Measurements from ENCODE around the gene MAP3K15. TPM values are rescaled to one million over a fixed set of nuclear protein-coding genes. Genes with fewer than 3 reads are reported as not detected.

Gene MAP3K15
- total and polyA plus RNA-seq, 2 of the 13 experiments (the other 11 are each of a cell fraction or from before 2014, with no cell fraction given), result 3.9 to 6.4 TPM

GRCh38 chrX:19334945-19335626 is 180.2 kb downstream of the MAP3K15 start (continued):
- no peak for TF ChIP-seq ZNF407 (CRISPR knock-in tag; IDR thresholded peaks at IDR 0.05; ENCODE audit: not compliant biosample characterization)
- no peak for TF ChIP-seq ZNF317 (CRISPR knock-in tag; IDR thresholded peaks at IDR 0.05)
- TF ChIP-seq, protein P1, sequence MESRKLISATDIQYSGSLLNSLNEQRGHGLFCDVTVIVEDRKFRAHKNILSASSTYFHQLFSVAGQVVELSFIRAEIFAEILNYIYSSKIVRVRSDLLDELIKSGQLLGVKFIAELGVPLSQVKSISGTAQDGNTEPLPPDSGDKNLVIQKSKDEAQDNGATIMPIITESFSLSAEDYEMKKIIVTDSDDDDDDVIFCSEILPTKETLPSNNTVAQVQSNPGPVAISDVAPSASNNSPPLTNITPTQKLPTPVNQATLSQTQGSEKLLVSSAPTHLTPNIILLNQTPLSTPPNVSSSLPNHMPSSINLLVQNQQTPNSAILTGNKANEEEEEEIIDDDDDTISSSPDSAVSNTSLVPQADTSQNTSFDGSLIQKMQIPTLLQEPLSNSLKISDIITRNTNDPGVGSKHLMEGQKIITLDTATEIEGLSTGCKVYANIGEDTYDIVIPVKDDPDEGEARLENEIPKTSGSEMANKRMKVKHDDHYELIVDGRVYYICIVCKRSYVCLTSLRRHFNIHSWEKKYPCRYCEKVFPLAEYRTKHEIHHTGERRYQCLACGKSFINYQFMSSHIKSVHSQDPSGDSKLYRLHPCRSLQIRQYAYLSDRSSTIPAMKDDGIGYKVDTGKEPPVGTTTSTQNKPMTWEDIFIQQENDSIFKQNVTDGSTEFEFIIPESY (CRISPR knock-in tag; IDR thresholded peaks at IDR 0.05), result 0 out of 2 replicates have a peak, but pooled peaks have one; percentile 4
- no peak for TF ChIP-seq ZNF124 (CRISPR knock-in tag; IDR thresholded peaks at IDR 0.05)
- TF ChIP-seq, protein P2, sequence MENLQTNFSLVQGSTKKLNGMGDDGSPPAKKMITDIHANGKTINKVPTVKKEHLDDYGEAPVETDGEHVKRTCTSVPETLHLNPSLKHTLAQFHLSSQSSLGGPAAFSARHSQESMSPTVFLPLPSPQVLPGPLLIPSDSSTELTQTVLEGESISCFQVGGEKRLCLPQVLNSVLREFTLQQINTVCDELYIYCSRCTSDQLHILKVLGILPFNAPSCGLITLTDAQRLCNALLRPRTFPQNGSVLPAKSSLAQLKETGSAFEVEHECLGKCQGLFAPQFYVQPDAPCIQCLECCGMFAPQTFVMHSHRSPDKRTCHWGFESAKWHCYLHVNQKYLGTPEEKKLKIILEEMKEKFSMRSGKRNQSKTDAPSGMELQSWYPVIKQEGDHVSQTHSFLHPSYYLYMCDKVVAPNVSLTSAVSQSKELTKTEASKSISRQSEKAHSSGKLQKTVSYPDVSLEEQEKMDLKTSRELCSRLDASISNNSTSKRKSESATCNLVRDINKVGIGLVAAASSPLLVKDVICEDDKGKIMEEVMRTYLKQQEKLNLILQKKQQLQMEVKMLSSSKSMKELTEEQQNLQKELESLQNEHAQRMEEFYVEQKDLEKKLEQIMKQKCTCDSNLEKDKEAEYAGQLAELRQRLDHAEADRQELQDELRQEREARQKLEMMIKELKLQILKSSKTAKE (CRISPR knock-in tag; IDR thresholded peaks at IDR 0.05; ENCODE audit: borderline replicate concordance), result no peak
- no peak for TF ChIP-seq ZNF34 (CRISPR knock-in tag; IDR thresholded peaks at IDR 0.05; ENCODE audit: borderline replicate concordance)
- no peak for TF ChIP-seq ZNF232 (CRISPR knock-in tag; IDR thresholded peaks at IDR 0.05; ENCODE audit: borderline replicate concordance)
- TF ChIP-seq PHB2 (IDR thresholded peaks at IDR 0.05; ENCODE audit: partially characterized antibody), result no peak
- peak; percentile 42 for TF ChIP-seq SMC3 (IDR thresholded peaks at IDR 0.05; ENCODE audit: low read length)
- TF ChIP-seq HDAC2 (CRISPR knock-in tag; IDR thresholded peaks at IDR 0.05), result no peak
